H1 (cell line): ENCODE data around the gene LNX2.

Experiments
- CBX5 ChIP-seq: fragments of 300-800, 300-1000 bp; sonication (generic); IDR thresholded peaks from 2 replicates; pipeline ENCODE4 v1.7.1; 2016; ENCODE audit warnings: antibody characterized with exemption, low read length, low read depth
- CTBP2 ChIP-seq: IDR thresholded peaks from 2 replicates; pipeline ENCODE4 v1.7.0; 2011; ENCODE audit warnings: borderline replicate concordance, mild to moderate bottlenecking, moderate library complexity, mixed read lengths, low read length; ENCODE audit not compliant: insufficient read depth, insufficient read length
- EP300 ChIP-seq, 2 experiments: IDR thresholded peaks; 1 replicate in 1 of 2; 2 replicates in 1 of 2; pipeline ENCODE4 v1.6.1; 2011 to 2012; ENCODE audit warnings: low read depth in 2 of 2, low read length in 2 of 2, mild to moderate bottlenecking in 2 of 2, borderline replicate concordance in 1 of 2, inconsistent platforms in 1 of 2, moderate library complexity in 1 of 2
- EZH2 ChIP-seq: fragments of 200-600 bp; sonication (generic); IDR thresholded peaks from 2 replicates; pipeline ENCODE4 v1.7.1; 2012; ENCODE audit warnings: low read depth, mild to moderate bottlenecking, moderate library complexity, low read length, inconsistent platforms; ENCODE audit not compliant: severe bottlenecking
- HDAC2 ChIP-seq, 2 experiments: fragments of 300-600 bp in 1 of 2; sonication (generic) in 1 of 2; IDR thresholded peaks; 2 replicates each; pipeline ENCODE4 v1.6.1; 2011 to 2012; ENCODE audit warnings: low read depth in 2 of 2, low read length in 2 of 2, mild to moderate bottlenecking in 2 of 2, moderate library complexity in 2 of 2, borderline replicate concordance in 1 of 2, inconsistent platforms in 1 of 2
- JUND ChIP-seq: IDR thresholded peaks from 2 replicates; pipeline ENCODE4 v1.6.1; 2011; ENCODE audit warnings: mild to moderate bottlenecking, improper control_type of control experiment, low read length
- KDM4A ChIP-seq: IDR thresholded peaks from one replicate; pipeline ENCODE4 v1.7.1; 2012; ENCODE audit warnings: low read depth, mild to moderate bottlenecking, moderate library complexity, low read length, inconsistent platforms; ENCODE audit not compliant: severe bottlenecking
- SIRT6 ChIP-seq: IDR thresholded peaks from one replicate; pipeline ENCODE4 v1.7.1; 2012; ENCODE audit warnings: low read length, inconsistent platforms
- SIX5 ChIP-seq: IDR thresholded peaks from 2 replicates; pipeline ENCODE4 v1.6.1; 2011; ENCODE audit warnings: mild to moderate bottlenecking, low read depth, low read length
- SUZ12 ChIP-seq: fragments of 200-600 bp; sonication (generic); IDR thresholded peaks from 2 replicates; pipeline ENCODE4 v1.6.1; 2012; ENCODE audit warnings: mild to moderate bottlenecking, inconsistent platforms, low read length, moderate library complexity, mixed read lengths
- TAF1 ChIP-seq: IDR thresholded peaks from 2 replicates; pipeline ENCODE4 v1.6.1; 2011; ENCODE audit warnings: mild to moderate bottlenecking, low read depth, low read length
- ZNF274 ChIP-seq: IDR thresholded peaks from 2 replicates; pipeline ENCODE4 v1.7.0; 2012; ENCODE audit warnings: low read length, borderline replicate concordance; ENCODE audit errors: extremely low read depth
- TF ChIP-seq, protein P1 (sequence below), 3 experiments: IDR thresholded peaks; 1 replicate in 2 of 3; 2 replicates in 1 of 3; pipeline versions ENCODE4 v1.5.1 to v1.6.1; 2011; ENCODE audit warnings: low read length in 3 of 3, mild to moderate bottlenecking in 3 of 3, inconsistent platforms in 2 of 3, low read depth in 1 of 3, moderate library complexity in 1 of 3; ENCODE audit not compliant: insufficient read depth in 1 of 3; ENCODE audit errors: control extremely low read depth in 1 of 3

DNA sequence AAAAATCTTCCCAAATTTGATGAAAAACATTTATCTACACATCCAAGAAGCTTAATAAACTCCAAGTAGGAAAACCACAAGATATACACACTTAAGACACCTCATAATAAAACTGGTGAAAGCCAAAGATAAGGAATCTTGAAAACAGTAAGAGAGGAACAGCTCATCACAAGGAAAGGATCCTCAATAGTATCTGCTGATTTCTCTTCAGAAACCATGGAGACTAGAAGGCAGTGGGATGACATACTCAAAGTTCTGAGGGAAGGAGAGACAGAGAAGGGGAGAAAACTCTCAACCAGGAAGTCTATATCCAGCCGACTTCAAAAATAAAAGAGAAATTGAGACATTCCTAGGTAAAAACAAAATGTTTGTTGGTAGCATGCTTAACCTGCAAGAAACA lies 45.7 kb downstream of the LNX2 start:
- TF ChIP-seq, protein P1, sequence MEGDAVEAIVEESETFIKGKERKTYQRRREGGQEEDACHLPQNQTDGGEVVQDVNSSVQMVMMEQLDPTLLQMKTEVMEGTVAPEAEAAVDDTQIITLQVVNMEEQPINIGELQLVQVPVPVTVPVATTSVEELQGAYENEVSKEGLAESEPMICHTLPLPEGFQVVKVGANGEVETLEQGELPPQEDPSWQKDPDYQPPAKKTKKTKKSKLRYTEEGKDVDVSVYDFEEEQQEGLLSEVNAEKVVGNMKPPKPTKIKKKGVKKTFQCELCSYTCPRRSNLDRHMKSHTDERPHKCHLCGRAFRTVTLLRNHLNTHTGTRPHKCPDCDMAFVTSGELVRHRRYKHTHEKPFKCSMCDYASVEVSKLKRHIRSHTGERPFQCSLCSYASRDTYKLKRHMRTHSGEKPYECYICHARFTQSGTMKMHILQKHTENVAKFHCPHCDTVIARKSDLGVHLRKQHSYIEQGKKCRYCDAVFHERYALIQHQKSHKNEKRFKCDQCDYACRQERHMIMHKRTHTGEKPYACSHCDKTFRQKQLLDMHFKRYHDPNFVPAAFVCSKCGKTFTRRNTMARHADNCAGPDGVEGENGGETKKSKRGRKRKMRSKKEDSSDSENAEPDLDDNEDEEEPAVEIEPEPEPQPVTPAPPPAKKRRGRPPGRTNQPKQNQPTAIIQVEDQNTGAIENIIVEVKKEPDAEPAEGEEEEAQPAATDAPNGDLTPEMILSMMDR (IDR thresholded peaks at IDR 0.05; ENCODE audit: control extremely low read depth in 1 of 3, insufficient read depth in 1 of 3, low read depth in 1 of 3, low read length in 3 of 3), result no peak
- TF ChIP-seq KDM4A, result no peak
- no peak for TF ChIP-seq EZH2
- TF ChIP-seq JUND, result no peak
- TF ChIP-seq SIX5, result no peak
- no peak for TF ChIP-seq ZNF274
- no peak for TF ChIP-seq HDAC2 (IDR thresholded peaks at IDR 0.05; ENCODE audit: borderline replicate concordance in 1 of 2, low read depth in 2 of 2, low read length in 2 of 2)
- TF ChIP-seq CBX5, result no peak
- no peak for TF ChIP-seq TAF1
- no peak for TF ChIP-seq EP300 (IDR thresholded peaks at IDR 0.05; ENCODE audit: borderline replicate concordance in 1 of 2, low read depth in 2 of 2, low read length in 2 of 2)
- no peak for TF ChIP-seq CTBP2
- TF ChIP-seq SUZ12, result no peak
- TF ChIP-seq SIRT6, result no peak
